CD4-positive, alpha-beta T cell treated with Interleukin-12 subunit alpha and Interleukin-12 subunit beta, for 1 hour (primary cell): ENCODE data around the gene RAPGEF6.
A peak's percentile ranks its signal among the peaks of the same experiment; 100 is the strongest.
"Not testable (repeated sequence)": the region's sequence is repeated elsewhere in the genome, so short reads cannot be mapped to it uniquely, and the experiment has no call there.

Experiments used
- DNase-seq: peaks from one replicate; pipeline ENCODE4 v3.0.0-alpha.2; 2020

The RAPGEF6 gene

DNA sequence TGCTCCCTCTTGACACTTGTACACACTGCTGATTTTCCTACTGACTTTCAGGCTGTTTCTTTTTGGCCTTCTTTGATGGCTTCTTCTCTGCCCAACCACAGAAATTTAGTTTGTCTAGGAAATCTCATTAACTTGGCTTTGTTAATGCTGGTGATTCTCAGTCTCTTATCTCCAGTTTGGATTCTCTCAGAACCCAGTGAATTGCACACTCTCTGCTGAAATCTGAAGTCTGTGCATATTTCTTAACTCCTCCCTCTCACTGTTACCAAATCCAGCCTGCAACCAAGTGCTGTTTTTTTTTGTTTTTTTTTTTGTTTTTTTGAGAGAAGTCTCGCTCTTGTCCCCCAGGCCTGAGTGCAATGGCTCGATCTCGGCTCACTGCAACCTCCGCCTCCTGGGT, 254.0 kb downstream of the RAPGEF6 start:
- DNase-seq: peak; percentile 54

DNA sequence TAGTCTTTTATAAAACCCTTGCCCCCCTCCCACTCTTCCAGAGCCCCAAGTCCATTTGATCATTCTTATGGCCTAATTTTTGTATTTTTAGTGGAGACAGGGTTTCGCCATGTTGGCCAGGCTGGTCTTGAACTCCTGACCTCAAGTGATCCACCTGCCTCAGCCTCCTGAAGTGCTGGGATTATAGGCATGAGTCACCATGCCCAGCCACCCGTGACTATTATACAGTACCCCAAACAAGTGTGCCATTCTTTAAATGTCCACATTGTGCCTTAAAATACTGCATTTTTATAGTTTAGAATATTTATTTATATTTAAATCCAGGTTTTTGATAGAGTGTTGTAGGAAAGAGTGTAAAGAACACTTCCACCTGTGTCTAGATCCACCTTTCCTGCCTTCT, 254.8 kb downstream of the RAPGEF6 start:
- not testable (repeated sequence) for DNase-seq

DNA sequence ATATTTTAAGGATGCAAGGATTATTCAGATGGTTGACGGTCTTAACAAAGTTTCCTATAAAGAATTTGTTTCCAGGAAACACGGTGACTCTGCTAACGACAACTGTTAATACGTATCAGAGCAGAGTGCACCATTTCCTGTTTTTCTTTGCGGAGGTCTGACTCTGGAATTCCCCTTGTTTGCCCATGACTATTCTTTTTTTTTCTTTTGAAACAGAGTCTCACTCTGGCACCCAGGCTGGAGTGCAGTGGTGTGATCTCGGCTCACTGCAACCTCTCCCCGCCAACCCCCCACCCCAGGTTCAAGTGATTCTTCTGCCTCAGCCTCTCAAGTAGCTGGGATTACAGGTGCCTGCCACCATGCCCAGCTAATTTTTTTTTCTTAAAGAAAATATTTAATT, 255.3 kb downstream of the RAPGEF6 start:
- DNase-seq: peak; percentile 92

DNA sequence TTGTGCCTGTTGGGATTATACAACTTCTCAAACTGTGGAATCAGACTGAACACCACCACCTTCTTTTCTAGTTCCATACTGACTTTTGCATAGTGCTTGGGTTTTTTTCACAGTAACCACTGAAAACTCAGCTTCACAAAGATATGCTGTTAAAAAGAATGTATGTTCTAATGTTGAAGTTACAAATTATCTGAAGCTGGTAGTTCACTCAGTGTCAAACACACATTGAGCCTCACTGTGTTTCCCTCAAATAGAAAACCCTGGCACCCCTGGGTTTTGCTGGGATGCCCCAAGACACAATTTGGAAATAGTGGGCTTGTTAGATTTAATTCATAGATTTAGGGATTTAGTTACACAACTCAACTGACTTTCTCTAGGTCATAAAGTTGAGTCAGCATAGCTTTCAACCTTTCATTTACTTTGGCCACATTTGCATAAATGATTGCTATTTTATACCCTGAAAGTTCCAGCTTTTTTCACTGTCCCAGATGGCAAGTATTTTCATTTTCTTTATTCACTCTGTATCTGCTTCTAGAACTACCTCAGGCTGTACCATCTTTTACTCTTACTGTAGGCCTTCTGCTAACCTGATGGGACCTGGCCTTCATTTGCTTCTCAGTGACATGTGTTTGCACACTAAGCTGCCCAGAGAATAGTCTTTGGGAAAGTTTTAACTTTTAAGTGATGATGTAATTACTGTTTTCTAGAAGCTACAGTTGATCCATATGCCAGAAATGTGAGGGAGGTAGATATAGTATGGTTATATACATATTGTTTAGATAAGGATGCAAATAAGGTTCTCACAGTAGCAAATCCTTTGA, 256.1 kb downstream of the RAPGEF6 start:
- DNase-seq: peak; percentile 73

DNA sequence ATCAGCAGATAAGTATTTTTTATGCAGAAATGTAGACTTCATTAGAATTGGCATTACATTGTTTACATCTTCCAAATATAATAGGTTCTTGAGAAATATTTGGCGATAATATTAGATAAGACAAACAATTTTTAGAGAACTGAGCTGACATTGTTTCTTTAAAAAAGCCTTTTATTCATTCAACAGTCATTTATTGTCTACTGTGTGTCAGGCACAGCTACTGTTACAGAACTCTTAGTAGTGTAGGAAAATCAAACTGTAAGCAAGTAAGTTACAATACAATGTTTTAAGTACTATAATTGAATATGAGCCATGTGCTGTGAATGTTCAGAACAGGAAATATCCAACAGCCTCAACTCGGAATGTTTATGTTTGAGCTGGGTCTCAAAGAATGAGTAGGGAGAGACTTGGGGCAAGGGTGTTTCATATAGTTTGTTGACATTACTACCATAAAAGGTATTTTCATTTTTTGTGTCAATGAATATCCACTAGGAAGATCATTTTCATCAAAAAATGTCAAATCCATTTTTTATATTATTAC, 257.2 kb downstream of the RAPGEF6 start:
- no peak for DNase-seq

DNA sequence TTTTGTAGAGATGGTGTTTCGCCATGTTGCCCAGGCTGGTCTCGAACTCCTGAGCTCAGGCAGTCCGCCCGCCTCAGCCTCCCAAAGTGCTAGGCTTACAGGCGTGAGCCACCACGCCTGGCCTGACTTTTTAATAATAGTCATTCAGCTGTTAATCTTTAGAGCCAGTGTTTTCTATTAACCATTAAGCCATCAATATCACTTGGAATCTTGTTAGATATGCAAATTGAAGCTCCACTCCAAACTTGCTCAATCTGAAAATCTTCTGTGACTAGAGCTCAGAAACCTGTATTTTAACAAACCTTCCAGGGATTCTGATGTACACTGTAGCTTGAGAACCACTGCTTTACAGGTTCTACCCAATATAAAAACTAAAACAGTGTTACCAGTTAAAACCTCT, 257.7 kb downstream of the RAPGEF6 start:
- DNase-seq: no peak

DNA sequence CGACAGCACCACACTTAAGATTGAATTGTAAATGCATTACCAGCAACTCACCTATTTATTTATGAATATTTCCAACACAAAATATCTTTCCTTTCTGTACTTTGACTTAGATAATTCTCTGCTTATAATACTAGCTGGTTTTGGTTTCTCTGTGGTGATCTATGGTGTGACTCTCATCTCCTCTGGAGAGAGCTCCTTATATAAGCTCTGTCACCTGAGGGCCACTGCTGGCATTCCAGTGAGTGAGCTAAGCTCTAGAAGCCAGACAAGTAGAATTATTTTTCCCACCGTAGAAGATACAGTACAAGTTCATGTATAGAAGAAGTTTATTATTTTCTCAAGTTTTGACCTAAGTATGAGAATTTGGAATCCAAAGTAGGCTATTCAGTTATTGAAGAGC, 259.7 kb downstream of the RAPGEF6 start:
- DNase-seq: peak; percentile 62
